ENCODE data around the gene CHRNA5. TPM values are rescaled to one million over a fixed set of nuclear protein-coding genes. Genes with fewer than 3 reads are reported as not detected.
A peak's percentile ranks its signal among the peaks of the same experiment; 100 is the strongest.
"Not testable (repeated sequence)": the region's sequence is repeated elsewhere in the genome, so short reads cannot be mapped to it uniquely, and the experiment has no call there.

Gene CHRNA5
- total and polyA plus RNA-seq, 7 experiments from 2014 or later: 0.10 to 3.4 (median 0.62) TPM; not detected in 2

DNA sequence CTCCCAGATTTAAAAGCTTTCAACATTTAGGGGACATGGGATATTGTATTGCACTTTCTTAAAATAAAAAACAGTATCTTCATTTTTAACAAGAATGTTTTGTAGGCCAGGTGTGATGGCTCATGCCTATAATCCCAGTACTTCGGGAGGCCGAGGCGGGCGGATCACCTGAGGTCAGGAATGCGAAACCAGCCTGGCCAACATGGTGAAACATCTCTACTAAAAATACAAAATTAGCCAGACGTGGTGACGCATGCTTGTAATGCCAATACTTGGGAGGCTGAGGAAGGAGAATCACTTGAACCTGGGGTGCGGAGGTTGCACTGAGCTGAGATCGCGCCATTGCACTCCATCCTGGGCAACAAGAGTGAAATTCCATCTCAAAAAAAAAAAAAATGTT lies 5.1 kb upstream of the CHRNA5 start:
- H3K9me3 Mint-ChIP-seq: not testable (repeated sequence)
- H3K27ac Mint-ChIP-seq: peak overlapping the region in 1 of 9 donors; percentile 25

DNA sequence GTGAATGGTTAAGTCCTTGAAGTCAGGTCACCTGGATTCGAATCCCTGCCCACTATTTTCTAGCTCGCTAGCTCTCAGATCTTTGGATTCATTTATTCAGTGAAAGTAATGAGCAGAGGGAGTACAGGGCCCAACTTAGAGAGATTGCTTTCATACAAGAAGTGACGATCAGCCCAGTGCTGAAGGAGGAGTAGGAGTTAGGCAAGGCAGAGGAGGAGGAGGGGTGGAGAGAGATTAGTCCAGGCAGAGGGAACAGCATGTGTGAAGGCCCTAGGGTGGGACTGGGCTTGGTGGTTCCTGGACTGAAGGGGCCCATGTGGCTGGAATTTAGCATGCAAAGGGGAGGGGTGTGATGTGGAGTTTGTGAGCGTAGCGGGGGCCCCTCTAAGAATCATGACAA lies 3.8 kb upstream of the CHRNA5 start:
- Mint-ChIP-seq H3K4me1 (peaks cover 12 to 20% (median 18%) of the 10 kb centered on the region in 7 donors), H3K27me3 (peaks cover 0 to 37% (median 15%) of the 10 kb centered on the region in 5 donors), H3K27ac (no peak overlapping the region), H3K4me3 (no peak overlapping the region), H3K36me3 (no peaks in the 10 kb centered on the region), H3K9me3 (peaks cover 0 to under 1% (median 0%) of the 10 kb centered on the region in 11 donors)
- POLR2A ChIA-PET: interaction anchor here (0.6 kb wide), 1 partner anchor 21 kb away, joined by 3 read pairs; the partner anchor contains the start of gene PSMA4
- Histone ChIP-seq H3K9me3 (ENCODE audit: control insufficient read depth in 2 of 3, low read length in 3 of 3) (no peaks in the 10 kb centered on the region), H3K27ac (ENCODE audit: low read depth, low read length) (no peak overlapping the region), H3K4me1 (ENCODE audit: control insufficient read depth in 2 of 2, insufficient read depth in 2 of 2, low read length in 2 of 2) (peaks cover 6 to 13% of the 10 kb centered on the region in 2 donors), H3K4me3 (ENCODE audit: low read length) (no peak overlapping the region), H3K27me3 (ENCODE audit: control insufficient read depth in 2 of 2, insufficient read depth in 2 of 2, low read length in 2 of 2) (peaks cover 0 to 6% of the 10 kb centered on the region in 2 donors), H3K36me3 (ENCODE audit: control insufficient read depth in 2 of 3, insufficient read depth in 3 of 3, low read length in 3 of 3) (no peaks in the 10 kb centered on the region)
- ATAC-seq: no peak
- intact Hi-C loops (cut with micrococcal nuclease): no loop called here
- CTCF ChIA-PET: no interaction called here
- no peak for DNase-seq

More for the DNA sequence above, 5.1 kb upstream of the CHRNA5 start:
- H3K4me3 ChIP-seq (ENCODE audit: low read length); H3K27me3 ChIP-seq (ENCODE audit: control insufficient read depth in 2 of 2, insufficient read depth in 2 of 2, low read length in 2 of 2); H3K27ac ChIP-seq (ENCODE audit: low read depth, low read length); H3K36me3 Mint-ChIP-seq; POLR2A ChIA-PET; H3K4me3 Mint-ChIP-seq; H3K4me1 ChIP-seq (ENCODE audit: control insufficient read depth in 2 of 2, insufficient read depth in 2 of 2, low read length in 2 of 2); intact Hi-C loops (cut with micrococcal nuclease); CTCF ChIA-PET; DNase-seq; ATAC-seq; H3K36me3 ChIP-seq (ENCODE audit: control insufficient read depth in 2 of 3, insufficient read depth in 3 of 3, low read length in 3 of 3); H3K9me3 ChIP-seq (ENCODE audit: control insufficient read depth in 2 of 3, low read length in 3 of 3): not testable (repeated sequence)
- peaks cover 4 to 12% (median 11%) of the 10 kb centered on the region in 7 donors for H3K4me1 Mint-ChIP-seq
- H3K27me3 Mint-ChIP-seq: peaks cover 0 to 31% (median 8%) of the 10 kb centered on the region in 5 donors

DNA sequence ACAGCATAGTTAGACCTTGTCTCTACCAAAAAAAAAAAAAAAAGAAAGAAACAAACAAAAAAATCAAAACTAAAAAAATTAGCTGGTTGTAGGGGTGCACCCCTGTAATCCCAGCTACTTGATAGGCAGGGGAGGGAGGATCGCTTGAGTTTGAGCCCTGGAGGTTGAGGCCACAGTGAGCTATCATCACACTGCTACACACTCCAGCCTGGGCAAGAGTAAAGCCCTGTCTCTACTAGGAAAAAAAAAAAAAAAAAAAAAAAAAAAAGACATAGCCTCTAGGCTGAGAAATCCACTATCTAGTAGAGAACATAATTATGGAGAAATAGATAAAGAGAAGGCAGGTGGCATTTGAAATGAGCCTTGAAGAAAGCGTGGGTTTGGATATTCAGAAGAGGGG lies 2.2 kb upstream of the CHRNA5 start:
- Histone ChIP-seq H3K27ac (ENCODE audit: low read depth, low read length) (no peak overlapping the region), H3K36me3 (ENCODE audit: control insufficient read depth in 2 of 3, insufficient read depth in 3 of 3, low read length in 3 of 3) (no peaks in the 10 kb centered on the region), H3K4me3 (ENCODE audit: low read length) (no peak overlapping the region), H3K9me3 (ENCODE audit: control insufficient read depth in 2 of 3, low read length in 3 of 3) (no peaks in the 10 kb centered on the region), H3K27me3 (ENCODE audit: control insufficient read depth in 2 of 2, insufficient read depth in 2 of 2, low read length in 2 of 2) (peaks cover 0 to 6% of the 10 kb centered on the region in 2 donors), H3K4me1 (ENCODE audit: control insufficient read depth in 2 of 2, insufficient read depth in 2 of 2, low read length in 2 of 2) (peaks cover 6 to 14% of the 10 kb centered on the region in 2 donors)
- Mint-ChIP-seq H3K9me3 (peaks cover 0 to 2% (median 0%) of the 10 kb centered on the region in 11 donors), H3K4me1 (peaks cover 13 to 26% (median 20%) of the 10 kb centered on the region in 7 donors), H3K27me3 (peaks cover 6 to 44% (median 24%) of the 10 kb centered on the region in 5 donors), H3K27ac (no peak overlapping the region), H3K36me3 (no peaks in the 10 kb centered on the region), H3K4me3 (peak overlapping the region in 1 of 10 donors; percentile 37)
- intact Hi-C loops (cut with micrococcal nuclease): no loop called here
- DNase-seq: no peak
- ChIA-PET CTCF (interaction anchor here (0.6 kb wide), 1 partner anchor 450 kb away, joined by 5 read pairs; no protein-coding TSS in a partner anchor), POLR2A (no interaction called here)
- ATAC-seq: no peak

DNA sequence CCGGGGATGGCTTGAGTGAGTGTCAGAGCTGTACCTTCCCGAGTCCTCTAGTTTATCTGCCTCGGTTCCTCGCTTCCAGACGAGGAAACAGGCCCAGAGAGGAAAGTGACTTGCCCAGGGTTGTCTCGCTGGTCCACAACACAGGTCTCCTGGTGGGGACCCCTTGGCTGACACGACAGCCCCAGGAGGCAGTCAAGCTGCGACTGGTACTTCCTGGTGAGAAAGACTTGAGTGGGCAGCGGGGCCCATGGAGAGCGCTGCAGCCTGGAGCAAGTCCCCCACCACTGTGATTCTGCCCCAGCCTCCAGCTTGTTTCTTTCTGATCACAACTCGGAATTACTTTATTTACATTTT lies 600 bp upstream of the CHRNA5 start:
- ChIA-PET POLR2A (interaction anchor here (2.3 kb wide), 1 partner anchor 24 kb away, joined by 10 read pairs; the partner anchor contains the start of gene PSMA4), CTCF (no interaction called here)
- Mint-ChIP-seq H3K4me1 (peaks cover 13 to 26% (median 20%) of the 10 kb centered on the region in 7 donors), H3K27ac (peak overlapping the region in 4 of 9 donors; percentile 4 to 56 (median 24)), H3K9me3 (peaks cover 0 to 2% (median 0%) of the 10 kb centered on the region in 11 donors), H3K4me3 (peak overlapping the region; percentile 63 to 94 (median 86)), H3K36me3 (no peaks in the 10 kb centered on the region), H3K27me3 (peaks cover 6 to 40% (median 24%) of the 10 kb centered on the region in 5 donors)
- DNase-seq (no peak), ATAC-seq (no peak)
- Histone ChIP-seq H3K27ac (ENCODE audit: low read depth, low read length) (no peak overlapping the region), H3K27me3 (ENCODE audit: control insufficient read depth in 2 of 2, insufficient read depth in 2 of 2, low read length in 2 of 2) (peaks cover 0 to 6% of the 10 kb centered on the region in 2 donors), H3K9me3 (ENCODE audit: control insufficient read depth in 2 of 3, low read length in 3 of 3) (no peaks in the 10 kb centered on the region), H3K4me3 (ENCODE audit: low read length) (peak overlapping the region; percentile 61), H3K36me3 (ENCODE audit: control insufficient read depth in 2 of 3, insufficient read depth in 3 of 3, low read length in 3 of 3) (no peaks in the 10 kb centered on the region), H3K4me1 (ENCODE audit: control insufficient read depth in 2 of 2, insufficient read depth in 2 of 2, low read length in 2 of 2) (peaks cover 6 to 14% of the 10 kb centered on the region in 2 donors)
- intact Hi-C loops (cut with micrococcal nuclease): loop anchor here (1.0 to 2.0 kb wide), 2 partner anchors 24 kb away; partner anchors contain the start of gene PSMA4 (in 2 of the 2)

DNA sequence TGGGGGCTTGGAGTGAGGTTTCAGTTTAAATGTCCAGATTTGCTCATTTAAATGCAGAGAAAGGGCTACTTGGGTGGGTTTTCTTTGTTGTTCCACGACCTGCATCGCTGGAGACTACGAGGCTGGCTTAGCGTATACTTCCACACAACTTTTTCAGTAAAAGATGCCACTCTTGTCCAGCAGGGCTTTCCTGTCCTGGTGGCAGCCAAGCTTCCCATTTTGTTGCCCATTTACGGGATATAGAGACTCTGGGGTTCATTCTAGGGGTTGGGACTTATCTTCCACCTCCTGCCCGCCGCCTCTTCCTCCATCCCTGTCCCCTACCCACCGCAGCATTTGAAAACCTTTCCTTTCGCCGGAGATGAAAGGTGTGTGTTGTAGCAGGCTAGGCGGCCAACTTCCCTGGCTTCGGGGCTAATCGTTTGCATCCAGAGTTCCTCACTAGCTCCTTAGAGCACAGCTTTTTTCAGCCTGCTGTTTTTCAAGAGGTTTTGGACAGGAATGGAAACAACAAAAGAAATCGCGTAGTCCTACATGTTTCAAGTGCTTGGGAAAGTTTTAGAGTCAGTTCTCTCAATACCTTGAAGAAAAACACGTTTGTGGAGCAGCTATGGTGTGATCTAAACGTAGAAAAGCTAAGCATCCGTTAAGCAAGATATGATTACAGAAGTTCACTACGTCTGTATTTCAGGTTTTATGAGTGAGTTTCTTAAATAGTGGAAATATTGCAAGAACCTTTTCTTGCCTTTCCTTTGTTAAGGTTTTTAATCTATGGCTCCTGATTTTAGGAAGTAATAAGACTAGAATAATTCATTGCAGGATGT lies 843 bp downstream of the CHRNA5 start:
- Mint-ChIP-seq H3K27me3 (peaks cover 6 to 40% (median 24%) of the 10 kb centered on the region in 5 donors), H3K36me3 (no peaks in the 10 kb centered on the region), H3K4me3 (peak overlapping the region; percentile 80 to 92 (median 86)), H3K9me3 (peaks cover 0 to 2% (median 0%) of the 10 kb centered on the region in 11 donors), H3K4me1 (peaks cover 13 to 26% (median 20%) of the 10 kb centered on the region in 7 donors), H3K27ac (peak overlapping the region in 5 of 9 donors; percentile 19 to 65 (median 43))
- intact Hi-C loops (cut with micrococcal nuclease): loop anchor here (1.0 to 2.0 kb wide), 2 partner anchors 25 to 26 kb away; partner anchors contain the start of gene PSMA4 (in 2 of the 2)
- ChIA-PET POLR2A (interaction anchor here (2.3 kb wide), 1 partner anchor 26 kb away, joined by 10 read pairs; the partner anchor contains the start of gene PSMA4), CTCF (interaction anchor here (0.6 kb wide), 1 partner anchor 1330 kb away, joined by 3 read pairs; no protein-coding TSS in a partner anchor)
- H3K4me1 ChIP-seq (ENCODE audit: control insufficient read depth in 2 of 2, insufficient read depth in 2 of 2, low read length in 2 of 2): peaks cover 6 to 14% of the 10 kb centered on the region in 2 donors
- ATAC-seq: peak; percentile 34
- H3K9me3 ChIP-seq (ENCODE audit: control insufficient read depth in 2 of 3, low read length in 3 of 3): no peaks in the 10 kb centered on the region
- no peaks in the 10 kb centered on the region for H3K36me3 ChIP-seq (ENCODE audit: control insufficient read depth in 2 of 3, insufficient read depth in 3 of 3, low read length in 3 of 3)
- H3K27ac ChIP-seq (ENCODE audit: low read depth, low read length): no peak overlapping the region
- peak overlapping the region; percentile 61 for H3K4me3 ChIP-seq (ENCODE audit: low read length)
- peaks cover 0 to 6% of the 10 kb centered on the region in 2 donors for H3K27me3 ChIP-seq (ENCODE audit: control insufficient read depth in 2 of 2, insufficient read depth in 2 of 2, low read length in 2 of 2)
- peak in 3 of 9 donors; percentile 3 to 13 (median 7) for DNase-seq

DNA sequence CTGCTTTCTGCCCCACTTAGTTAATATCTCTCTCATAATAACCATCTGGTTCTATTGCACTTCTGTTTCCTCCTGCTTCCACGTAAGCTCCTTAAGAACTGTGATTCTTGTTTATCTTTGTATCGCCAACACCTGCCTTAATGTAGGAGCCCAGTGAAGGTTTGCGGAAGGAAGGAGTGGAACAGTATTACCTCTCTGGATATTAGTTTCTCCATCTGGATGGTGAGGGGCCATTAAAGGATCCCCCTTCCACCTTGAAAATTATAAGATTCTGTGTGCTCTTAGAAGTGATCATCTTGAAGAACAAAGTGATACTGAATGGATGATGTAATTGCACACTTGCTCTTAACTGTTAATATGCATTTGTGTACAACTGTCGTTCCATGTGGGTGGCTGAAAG lies 2.2 kb downstream of the CHRNA5 start:
- no peak for ATAC-seq
- H3K4me3 Mint-ChIP-seq: peak overlapping the region in 2 of 10 donors; percentile 6 to 9
- CTCF ChIA-PET: interaction anchor here (0.6 kb wide), 1 partner anchor 1442 kb away, joined by 8 read pairs; no protein-coding TSS in a partner anchor
- no peaks in the 10 kb centered on the region for H3K9me3 ChIP-seq (ENCODE audit: control insufficient read depth in 2 of 3, low read length in 3 of 3)
- no peak overlapping the region for H3K27ac Mint-ChIP-seq
- peaks cover 0 to 6% of the 10 kb centered on the region in 2 donors for H3K27me3 ChIP-seq (ENCODE audit: control insufficient read depth in 2 of 2, insufficient read depth in 2 of 2, low read length in 2 of 2)
- H3K4me1 ChIP-seq (ENCODE audit: control insufficient read depth in 2 of 2, insufficient read depth in 2 of 2, low read length in 2 of 2): peaks cover 6 to 14% of the 10 kb centered on the region in 2 donors
- no peaks in the 10 kb centered on the region for H3K36me3 ChIP-seq (ENCODE audit: control insufficient read depth in 2 of 3, insufficient read depth in 3 of 3, low read length in 3 of 3)
- peaks cover 13 to 26% (median 20%) of the 10 kb centered on the region in 7 donors for H3K4me1 Mint-ChIP-seq
- no peaks in the 10 kb centered on the region for H3K36me3 Mint-ChIP-seq
- intact Hi-C loops (cut with micrococcal nuclease): no loop called here
- H3K27me3 Mint-ChIP-seq: peaks cover 6 to 35% (median 21%) of the 10 kb centered on the region in 5 donors
- POLR2A ChIA-PET: no interaction called here
- DNase-seq: no peak
- peaks cover 0 to 2% (median 0%) of the 10 kb centered on the region in 11 donors for H3K9me3 Mint-ChIP-seq
- H3K4me3 ChIP-seq (ENCODE audit: low read length): no peak overlapping the region
- H3K27ac ChIP-seq (ENCODE audit: low read depth, low read length): no peak overlapping the region

Measured in naive thymus-derived CD4-positive, alpha-beta T cell (primary cell).